Mucosa of descending colon (tissue), 3 donors: ENCODE results near the gene PEX10. TPM values are rescaled to one million over a fixed set of nuclear protein-coding genes. Genes with fewer than 3 reads are reported as not detected.

Experiments
- ATAC-seq: fragments of 200-7000 bp; cut with Tn5 transposase; one replicate; pipeline ENCODE4 v1.9.1; 2020; ENCODE audit warnings: mild to moderate bottlenecking, moderate library complexity
- DNase-seq, 3 donors: peaks; one replicate each; pipeline ENCODE4 v3.0.0-alpha.2; 2020
- H3K36me3 ChIP-seq: fragments of 200-600 bp; one replicate; pipeline ENCODE4 v1.8.0; 2021; ENCODE audit warnings: low read depth, mild to moderate bottlenecking
- H3K4me1 ChIP-seq: fragments of 200-600 bp; one replicate; pipeline ENCODE4 v1.8.0; 2021; ENCODE audit warnings: low read depth, mild to moderate bottlenecking
- H3K4me3 ChIP-seq: fragments of 200-600 bp; one replicate; pipeline ENCODE4 v1.8.0; 2021; ENCODE audit warnings: mild to moderate bottlenecking
- H3K9me3 ChIP-seq: fragments of 200-600 bp; one replicate; pipeline ENCODE4 v1.8.0; 2021; ENCODE audit warnings: mild to moderate bottlenecking
- CTCF ChIP-seq: fragments of 200-600 bp; IDR thresholded peaks from one replicate; pipeline ENCODE4 v1.8.0; 2022; ENCODE audit warnings: antibody characterized with exemption, mild to moderate bottlenecking
- intact Hi-C, 2 donors: fragments of 100-400 bp; cut with DNase I in 1 of 2; cut with micrococcal nuclease in 1 of 2; formaldehyde crosslinking; loops; one replicate each; pipeline versions ENCODE4 v1.11.0 to v1.11.1; 2022; cut with DNase I, micrococcal nuclease
- total RNA-seq, 3 donors: library from RNA; stranded (reverse); fragmentation: NEBNext Ultra II Directional in 2 of 3; extraction: Animal tissue kit (Norgen Biotek cat#: 25700) in 2 of 3; gene quantifications; one replicate each; pipeline versions ENCODE4 v1.2.1 to v1.2.4, GENCODE V29; 2021 to 2023
- donor health status: DM: no; HTN: no; CAD: no; lungs with moderate emphysema.
- donor health status: DM: no; HTN: no; CAD: no.
- donor health status: DM: no; HTN: yes; CAD: no.

The PEX10 gene
- total RNA-seq, 3 donors from 2014 or later, result 13.4 to 20.4 (median 18.4) TPM

- TF ChIP-seq CTCF, result no peak
- intact Hi-C loops, result no loop called here
- peaks cover 6% of the 10 kb centered on the region for H3K9me3 ChIP-seq
- no peaks in the 10 kb centered on the region for H3K4me1 ChIP-seq
- H3K36me3 ChIP-seq, result no peaks in the 10 kb centered on the region
- no peak overlapping the region for H3K4me3 ChIP-seq
- ATAC-seq (no peak), DNase-seq (no peak)
These were observed 16.1 kb upstream of the PEX10 start for GRCh38 chr1:2428490-2428889.

DNA sequence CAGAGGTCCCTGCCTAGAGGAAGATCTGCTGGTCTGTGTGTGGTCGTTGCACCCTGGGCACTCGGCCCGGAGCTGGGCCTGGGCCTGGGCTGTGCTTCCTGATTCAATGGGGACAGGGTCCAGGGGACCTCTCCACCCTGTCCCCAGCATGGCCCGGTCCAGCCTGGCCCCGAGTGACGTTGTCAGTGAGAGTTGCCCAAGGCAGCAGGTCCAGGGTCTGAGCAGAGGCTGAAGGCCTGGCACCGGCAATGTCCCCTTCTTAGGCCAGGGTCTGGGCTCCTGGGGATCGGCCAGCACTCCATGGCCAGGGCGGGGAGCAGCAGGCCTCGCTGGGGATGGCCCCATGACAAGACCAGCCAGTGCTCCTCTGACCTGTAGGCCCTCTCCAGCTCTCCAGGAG is 15.6 kb upstream of the PEX10 start:
- intact Hi-C loops, result no loop called here
- Histone ChIP-seq H3K36me3 (no peaks in the 10 kb centered on the region), H3K4me3 (no peak overlapping the region), H3K4me1 (no peaks in the 10 kb centered on the region), H3K9me3 (peaks cover 10% of the 10 kb centered on the region)
- no peak for DNase-seq
- ATAC-seq, result no peak
- TF ChIP-seq CTCF, result no peak

- intact Hi-C loops, result no loop called here
- ATAC-seq, result no peak
These were observed 14.7 kb upstream of the PEX10 start for GRCh38 chr1:2427051-2427450.

DNA sequence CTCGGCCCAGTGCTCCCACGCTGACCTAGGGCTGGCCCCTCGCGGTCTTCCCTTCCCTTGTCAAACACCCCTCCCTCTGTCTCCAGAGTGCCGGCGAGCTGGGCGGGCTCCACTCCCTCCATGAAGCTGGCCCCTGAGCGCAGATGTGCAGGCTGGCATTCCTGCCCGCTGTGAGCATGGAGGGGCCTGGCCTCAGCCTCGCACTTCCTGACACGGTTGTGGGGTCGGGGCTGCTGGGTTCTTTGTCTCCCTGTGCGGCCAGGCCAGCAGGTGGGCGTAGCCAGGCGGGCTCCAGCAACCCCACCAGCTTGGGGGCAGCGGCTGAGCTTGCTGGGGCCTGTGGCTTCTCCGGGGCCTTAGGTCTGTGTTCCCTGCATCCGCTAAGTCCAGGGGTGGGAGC is 14.2 kb upstream of the PEX10 start:
- intact Hi-C loops, result no loop called here
- no peaks in the 10 kb centered on the region for H3K4me1 ChIP-seq
- peaks cover 10% of the 10 kb centered on the region for H3K9me3 ChIP-seq
- no peak overlapping the region for H3K4me3 ChIP-seq
- no peak for ATAC-seq
- no peak for DNase-seq
- H3K36me3 ChIP-seq, result no peaks in the 10 kb centered on the region
- TF ChIP-seq CTCF, result no peak

More at GRCh38 chr1:2427051-2427450, 14.7 kb upstream of the PEX10 start:
- Histone ChIP-seq H3K9me3 (peaks cover 10% of the 10 kb centered on the region), H3K4me3 (no peak overlapping the region), H3K36me3 (no peaks in the 10 kb centered on the region), H3K4me1 (no peaks in the 10 kb centered on the region)
- TF ChIP-seq CTCF, result no peak
- DNase-seq, result no peak

DNA sequence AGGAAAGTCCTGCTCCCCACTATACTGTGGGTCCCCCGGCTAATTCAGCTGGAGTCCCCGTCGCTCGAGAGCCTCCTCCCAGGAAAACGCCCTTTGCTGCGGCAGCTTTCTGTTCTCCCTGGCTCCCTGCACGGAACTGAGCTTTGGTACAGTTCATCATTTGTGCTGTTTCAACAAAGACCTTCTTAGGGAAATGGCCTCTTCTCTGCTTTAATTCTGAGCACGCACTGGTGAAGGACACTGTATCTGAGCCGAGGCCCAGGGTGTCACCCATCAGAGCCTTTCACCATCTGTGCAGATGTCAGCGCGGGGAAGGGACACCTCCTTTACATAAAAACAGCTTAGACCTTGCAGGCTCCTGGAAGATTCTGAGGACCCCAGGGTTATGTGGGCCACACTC is 13.5 kb upstream of the PEX10 start:
- Histone ChIP-seq H3K36me3 (no peaks in the 10 kb centered on the region), H3K9me3 (peaks cover 10% of the 10 kb centered on the region), H3K4me1 (no peaks in the 10 kb centered on the region), H3K4me3 (no peak overlapping the region)
- ATAC-seq (no peak), DNase-seq (no peak)
- no peak for TF ChIP-seq CTCF
- intact Hi-C loops, result no loop called here

GRCh38 chr1:2422523-2422922 is 10.2 kb upstream of the PEX10 start:
- H3K9me3 ChIP-seq, result peaks cover 6% of the 10 kb centered on the region
- no peak for DNase-seq
- no peak overlapping the region for H3K4me3 ChIP-seq
- no peaks in the 10 kb centered on the region for H3K36me3 ChIP-seq
- no peak for TF ChIP-seq CTCF
- no peak for ATAC-seq
- H3K4me1 ChIP-seq, result no peaks in the 10 kb centered on the region
- intact Hi-C loops, result no loop called here
